ENCODE data around the gene ETV2.

GRCh38 chr19:35689836-35690235 lies 48.3 kb downstream of the ETV2 start:
- no peak for TF ChIP-seq CTCF (conservative IDR thresholded peaks at IDR 0.05; ENCODE audit: low read depth, low read length)
- TF ChIP-seq SMC3 (IDR thresholded peaks at IDR 0.05; ENCODE audit: low read depth, low read length): no peak
- TF ChIP-seq MXI1 (IDR thresholded peaks at IDR 0.05; ENCODE audit: borderline replicate concordance, low read depth, low read length): no peak
- TF ChIP-seq CEBPB (IDR thresholded peaks at IDR 0.05; ENCODE audit: low read depth, low read length): no peak
- no peak for TF ChIP-seq MAZ (IDR thresholded peaks at IDR 0.05; ENCODE audit: borderline replicate concordance, low read depth, low read length)
- TF ChIP-seq RCOR1 (IDR thresholded peaks at IDR 0.05; ENCODE audit: insufficient replicate concordance, low read length): no peak
- no peak for TF ChIP-seq ELK1 (IDR thresholded peaks at IDR 0.05; ENCODE audit: borderline replicate concordance, low read depth, low read length)
